Measurements from ENCODE around the gene RGMA.

Gene RGMA

GRCh38 chr15:93129702-93130488, 40.9 kb upstream of the RGMA start:
- Mint-ChIP-seq H3K27ac (peak overlapping the region in 1 of 3 experiments; percentile 42), H3K4me1 (peaks cover 10% of the 10 kb centered on the region), H3K27me3 (ENCODE audit: low read depth) (peaks cover 5% of the 10 kb centered on the region), H3K36me3 (ENCODE audit: low read depth) (no peaks in the 10 kb centered on the region), H3K9me3 (peaks cover 2% of the 10 kb centered on the region), H3K4me3 (no peak overlapping the region)
- no peak for TF ChIP-seq CTCF (IDR thresholded peaks at IDR 0.05; ENCODE audit: unreplicated experiment in 3 of 3)

- H3K27ac Mint-ChIP-seq = no peak overlapping the region
- H3K4me1 Mint-ChIP-seq = peaks cover 10% of the 10 kb centered on the region
- peaks cover 5% of the 10 kb centered on the region for H3K27me3 Mint-ChIP-seq (ENCODE audit: low read depth)
- H3K9me3 Mint-ChIP-seq = peaks cover 2% of the 10 kb centered on the region
- H3K36me3 Mint-ChIP-seq (ENCODE audit: low read depth) = no peaks in the 10 kb centered on the region
- H3K4me3 Mint-ChIP-seq = no peak overlapping the region
- no peak for TF ChIP-seq CTCF (IDR thresholded peaks at IDR 0.05; ENCODE audit: unreplicated experiment in 3 of 3)
Observed at GRCh38 chr15:93127286-93127685, 38.3 kb upstream of the RGMA start.

- H3K27ac Mint-ChIP-seq = peak overlapping the region in 1 of 3 experiments; percentile 38
- H3K4me3 Mint-ChIP-seq = no peak overlapping the region
- peaks cover 5% of the 10 kb centered on the region for H3K27me3 Mint-ChIP-seq (ENCODE audit: low read depth)
- no peak for TF ChIP-seq CTCF (IDR thresholded peaks at IDR 0.05; ENCODE audit: unreplicated experiment in 3 of 3)
- H3K36me3 Mint-ChIP-seq (ENCODE audit: low read depth) = no peaks in the 10 kb centered on the region
- H3K9me3 Mint-ChIP-seq = peaks cover 2% of the 10 kb centered on the region
- H3K4me1 Mint-ChIP-seq = peaks cover 10% of the 10 kb centered on the region
Observed at GRCh38 chr15:93126599-93126998, 37.6 kb upstream of the RGMA start.

GRCh38 chr15:93126148-93126547, 37.1 kb upstream of the RGMA start:
- H3K36me3 Mint-ChIP-seq (ENCODE audit: low read depth) = no peaks in the 10 kb centered on the region
- peaks cover 10% of the 10 kb centered on the region for H3K4me1 Mint-ChIP-seq
- H3K27me3 Mint-ChIP-seq (ENCODE audit: low read depth) = peaks cover 5% of the 10 kb centered on the region
- H3K9me3 Mint-ChIP-seq = peaks cover 2% of the 10 kb centered on the region
- H3K27ac Mint-ChIP-seq = peak overlapping the region in 1 of 3 experiments; percentile 38
- no peak for TF ChIP-seq CTCF (IDR thresholded peaks at IDR 0.05; ENCODE audit: unreplicated experiment in 3 of 3)
- no peak overlapping the region for H3K4me3 Mint-ChIP-seq

- Mint-ChIP-seq H3K9me3 (peaks cover 2% of the 10 kb centered on the region), H3K4me1 (peaks cover 13% of the 10 kb centered on the region), H3K27ac (no peak overlapping the region), H3K4me3 (no peak overlapping the region), H3K27me3 (ENCODE audit: low read depth) (peaks cover 5% of the 10 kb centered on the region), H3K36me3 (ENCODE audit: low read depth) (no peaks in the 10 kb centered on the region)
- no peak for TF ChIP-seq CTCF (IDR thresholded peaks at IDR 0.05; ENCODE audit: unreplicated experiment in 3 of 3)
Observed at GRCh38 chr15:93124126-93124525, 35.1 kb upstream of the RGMA start.

Data from nephron (organoid).